GM12874 (cell line): ENCODE measurements around the gene RPS6KA6.

Experiments
- TF ChIP-seq, protein P1 (sequence below): IDR thresholded peaks from 2 replicates; pipeline ENCODE4 v1.5.1; 2011; ENCODE audit warnings: low read depth, mild to moderate bottlenecking, control low read depth, low read length, moderate library complexity; ENCODE audit not compliant: insufficient read depth

RPS6KA6 gene

DNA sequence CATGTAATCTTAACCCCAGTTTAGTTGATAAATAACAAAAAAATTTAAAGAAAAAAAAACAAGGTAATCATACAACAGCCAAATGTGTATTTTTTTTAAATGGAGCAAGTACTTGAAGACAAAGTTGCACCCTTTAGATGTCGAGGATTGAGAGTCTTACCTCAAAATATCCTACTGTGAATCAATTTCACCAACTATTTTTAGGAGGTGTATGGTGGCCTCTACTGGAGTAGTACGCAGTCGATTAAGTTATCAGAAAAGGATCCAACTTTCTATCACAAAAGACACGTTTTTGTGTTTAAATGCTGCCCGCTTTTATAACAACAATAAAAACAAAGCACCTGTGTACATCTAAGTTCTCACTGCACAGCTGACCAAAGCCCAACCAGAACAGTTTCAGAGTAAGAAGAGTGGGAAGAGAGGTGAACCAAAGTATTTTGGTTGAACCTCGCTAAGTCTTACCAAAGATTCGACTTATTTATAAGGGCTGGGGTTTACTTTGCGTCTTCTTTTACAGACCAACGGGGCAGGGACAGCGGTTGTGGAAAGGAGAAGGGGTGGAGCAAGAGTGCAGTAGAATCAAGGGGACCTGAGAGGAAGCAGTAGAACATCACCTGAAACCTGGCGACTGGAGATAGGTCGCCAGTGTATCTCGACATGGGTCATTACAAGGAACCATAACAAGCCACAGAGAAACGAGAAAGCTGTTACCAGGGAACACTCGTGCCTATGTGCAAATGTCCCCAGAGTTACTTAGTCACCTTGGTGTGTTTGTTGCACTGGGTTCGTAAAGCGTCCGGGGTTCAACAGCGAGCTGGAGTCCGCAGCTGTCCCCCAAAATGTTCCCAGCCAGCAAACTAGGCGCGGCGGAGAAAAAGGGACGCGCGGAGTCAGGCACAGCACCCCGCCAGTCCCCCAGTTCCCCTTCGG lies 1.1 kb downstream of the RPS6KA6 start:
- TF ChIP-seq, protein P1, sequence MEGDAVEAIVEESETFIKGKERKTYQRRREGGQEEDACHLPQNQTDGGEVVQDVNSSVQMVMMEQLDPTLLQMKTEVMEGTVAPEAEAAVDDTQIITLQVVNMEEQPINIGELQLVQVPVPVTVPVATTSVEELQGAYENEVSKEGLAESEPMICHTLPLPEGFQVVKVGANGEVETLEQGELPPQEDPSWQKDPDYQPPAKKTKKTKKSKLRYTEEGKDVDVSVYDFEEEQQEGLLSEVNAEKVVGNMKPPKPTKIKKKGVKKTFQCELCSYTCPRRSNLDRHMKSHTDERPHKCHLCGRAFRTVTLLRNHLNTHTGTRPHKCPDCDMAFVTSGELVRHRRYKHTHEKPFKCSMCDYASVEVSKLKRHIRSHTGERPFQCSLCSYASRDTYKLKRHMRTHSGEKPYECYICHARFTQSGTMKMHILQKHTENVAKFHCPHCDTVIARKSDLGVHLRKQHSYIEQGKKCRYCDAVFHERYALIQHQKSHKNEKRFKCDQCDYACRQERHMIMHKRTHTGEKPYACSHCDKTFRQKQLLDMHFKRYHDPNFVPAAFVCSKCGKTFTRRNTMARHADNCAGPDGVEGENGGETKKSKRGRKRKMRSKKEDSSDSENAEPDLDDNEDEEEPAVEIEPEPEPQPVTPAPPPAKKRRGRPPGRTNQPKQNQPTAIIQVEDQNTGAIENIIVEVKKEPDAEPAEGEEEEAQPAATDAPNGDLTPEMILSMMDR, result no peak

DNA sequence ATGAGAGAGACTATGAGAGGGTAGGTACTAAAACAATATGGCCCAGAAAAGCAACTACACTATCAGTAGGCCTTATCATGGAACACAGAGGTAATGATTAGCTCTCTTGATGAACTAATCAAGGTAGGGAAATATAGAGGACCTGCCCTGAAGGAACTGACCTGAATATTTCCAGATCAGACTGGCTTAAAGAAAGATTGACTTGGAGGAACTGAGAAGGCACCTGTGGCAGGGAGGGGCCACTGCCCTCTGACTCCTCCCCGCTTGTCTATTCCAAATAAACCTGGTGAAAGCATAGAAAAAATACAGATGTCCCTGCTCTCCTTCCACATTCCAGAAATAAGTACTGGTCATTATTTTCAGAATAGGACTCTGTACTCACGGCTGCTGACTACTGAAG lies 5.5 kb downstream of the RPS6KA6 start:
- TF ChIP-seq, protein P1, result no peak

DNA sequence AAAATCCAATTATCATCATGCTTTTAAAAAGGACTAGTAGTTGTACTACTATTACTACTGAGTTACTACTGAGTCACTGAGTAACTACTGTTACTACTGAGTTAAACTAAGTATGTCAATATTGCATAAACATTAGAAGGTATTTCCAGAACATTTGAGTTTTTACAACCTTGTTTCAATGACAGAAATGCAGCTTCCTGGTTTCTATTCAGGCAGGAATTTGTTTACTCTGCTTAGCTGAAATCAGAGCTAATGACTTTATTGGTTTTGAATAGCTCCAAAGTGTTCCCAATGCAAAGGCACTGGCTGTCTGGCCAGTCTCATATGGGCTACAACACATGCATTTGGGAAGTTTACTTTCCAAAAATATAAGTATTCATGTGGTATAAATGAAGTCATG lies 12.0 kb downstream of the RPS6KA6 start:
- TF ChIP-seq, protein P1, result no peak

DNA sequence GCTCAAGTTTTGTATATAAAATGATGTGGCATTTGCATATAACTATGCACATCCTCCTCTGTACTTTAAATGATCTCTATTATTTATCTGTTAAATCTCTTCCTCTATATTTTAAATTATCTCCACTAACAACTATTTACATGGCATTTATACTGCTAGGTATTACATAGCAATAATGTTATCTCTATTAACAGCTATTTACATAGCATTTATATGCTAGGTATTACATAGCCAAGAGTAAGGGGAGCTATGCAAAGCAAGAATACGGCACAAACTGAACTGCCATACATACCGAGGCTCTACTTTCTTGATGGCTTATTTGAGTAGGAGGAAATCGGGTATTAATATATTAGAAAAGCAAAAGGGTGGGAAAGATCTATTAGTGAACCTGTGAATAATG lies 12.7 kb downstream of the RPS6KA6 start:
- TF ChIP-seq, protein P1, result no peak

DNA sequence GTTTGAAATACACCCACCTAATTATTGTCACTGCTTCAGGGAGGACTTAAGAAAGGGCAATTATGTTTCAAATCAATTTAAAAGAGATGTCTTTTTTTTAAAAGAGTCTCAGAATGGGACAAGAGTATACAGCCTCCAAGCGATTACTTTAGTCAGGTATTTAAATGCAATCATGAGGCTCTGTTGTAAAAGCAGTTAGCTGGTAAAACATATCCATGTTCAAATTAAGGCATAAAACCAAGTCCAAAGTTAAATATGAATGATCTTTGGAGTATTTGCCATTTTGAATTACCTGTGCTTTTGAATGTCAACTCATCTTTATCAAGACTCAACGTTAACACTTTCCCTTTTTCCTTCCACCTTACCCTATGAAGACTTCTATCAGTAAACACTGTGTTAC lies 13.7 kb downstream of the RPS6KA6 start:
- TF ChIP-seq, protein P1, result no peak

DNA sequence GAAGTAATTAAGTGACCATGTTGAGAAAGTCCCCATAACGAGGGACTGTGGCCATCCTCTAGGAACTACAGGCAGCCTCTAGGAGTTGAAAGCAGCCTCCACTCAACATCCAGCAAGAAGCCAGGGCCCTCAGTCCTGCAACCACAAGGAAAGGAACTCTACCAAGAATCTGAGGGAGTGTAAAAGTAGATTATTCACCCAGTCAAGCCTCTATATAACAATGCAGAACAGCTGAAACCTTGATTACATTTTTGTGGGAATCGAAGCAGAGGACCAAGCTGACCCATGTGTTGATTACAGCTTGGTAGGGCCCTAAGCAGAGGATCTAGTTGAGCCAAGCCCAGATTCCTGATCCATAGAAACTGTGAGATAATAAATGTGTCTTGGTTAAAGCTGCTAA lies 17.1 kb downstream of the RPS6KA6 start:
- TF ChIP-seq, protein P1, result no peak

DNA sequence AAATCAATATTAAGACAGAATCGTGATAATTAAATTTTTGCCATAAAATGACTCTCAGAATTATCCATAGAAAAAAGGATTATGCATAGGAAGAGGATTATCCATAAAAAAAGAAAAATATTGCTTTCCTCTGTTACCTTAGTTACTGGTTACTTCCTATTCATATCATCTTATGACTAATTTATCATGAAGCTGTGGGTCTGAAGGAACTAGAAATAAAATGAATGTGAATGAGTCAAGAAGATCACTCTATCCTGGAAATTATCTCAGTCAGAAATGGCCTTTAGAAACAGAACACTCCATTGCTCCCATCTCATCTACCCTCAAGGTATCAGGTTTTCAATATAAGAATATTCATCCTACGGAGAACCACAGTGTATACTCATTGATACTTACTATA lies 19.4 kb downstream of the RPS6KA6 start:
- TF ChIP-seq, protein P1, result no peak
